T-helper 17 cell (primary cell): ENCODE results near the gene NPEPL1. TPM values are rescaled to one million over a fixed set of nuclear protein-coding genes. Genes with fewer than 3 reads are reported as not detected.
"Not testable (repeated sequence)": the region's sequence is repeated elsewhere in the genome, so short reads cannot be mapped to it uniquely, and the experiment has no call there.

Source experiments
- ATAC-seq: fragments of 150-1000 bp; cut with Tn5 transposase; 2 replicates; pipeline ENCODE4 v1.10.0; 2021; ENCODE audit warnings: mild to moderate bottlenecking, moderate library complexity
- DNase-seq, 3 donors: peaks; one replicate each; pipeline versions ENCODE4 v3.0.0 to v3.0.0-alpha.2; 2020 to 2021
- H3K9me3 ChIP-seq: one replicate; pipeline ENCODE4 v1.7.0; 2013; ENCODE audit warnings: low read length, mild to moderate bottlenecking; ENCODE audit not compliant: control insufficient read depth, poor library complexity, severe bottlenecking
- H3K27ac Mint-ChIP-seq: one replicate; pipeline ENCODE4 v1.8.0; 2022; ENCODE audit warnings: mild to moderate bottlenecking, moderate library complexity, mixed read lengths
- H3K27me3 Mint-ChIP-seq: one replicate; pipeline ENCODE4 v1.8.0; 2022; ENCODE audit warnings: mixed read lengths
- H3K36me3 Mint-ChIP-seq: one replicate; pipeline ENCODE4 v1.8.0; 2022; ENCODE audit warnings: low read depth, mixed read lengths
- H3K4me1 Mint-ChIP-seq: one replicate; pipeline ENCODE4 v1.8.0; 2022; ENCODE audit warnings: mild to moderate bottlenecking, mixed read lengths
- H3K4me3 Mint-ChIP-seq: one replicate; pipeline ENCODE4 v1.8.0; 2022; ENCODE audit warnings: mild to moderate bottlenecking, moderate library complexity, mixed read lengths
- total RNA-seq, 4 donors: library from RNA in 2 of 4; stranded (reverse) in 2 of 4; gene quantifications; one replicate each; pipeline ENCODE4 v1.2.3 and lab custom pipeline; 2022 to 2026

The NPEPL1 gene
- total RNA-seq, 2 donors from 2014 or later = 59.2 to 64.8 TPM

GRCh38 chr20:58744836-58745235 is 52.2 kb downstream of the NPEPL1 start:
- ATAC-seq = no peak
- DNase-seq = no peak
- peaks cover 71% of the 10 kb centered on the region for H3K27me3 Mint-ChIP-seq
- H3K4me3 Mint-ChIP-seq = peak overlapping the region; percentile 16
- no peaks in the 10 kb centered on the region for H3K9me3 ChIP-seq
- H3K27ac Mint-ChIP-seq = no peak overlapping the region
- no peaks in the 10 kb centered on the region for H3K36me3 Mint-ChIP-seq
- no peaks in the 10 kb centered on the region for H3K4me1 Mint-ChIP-seq

DNA sequence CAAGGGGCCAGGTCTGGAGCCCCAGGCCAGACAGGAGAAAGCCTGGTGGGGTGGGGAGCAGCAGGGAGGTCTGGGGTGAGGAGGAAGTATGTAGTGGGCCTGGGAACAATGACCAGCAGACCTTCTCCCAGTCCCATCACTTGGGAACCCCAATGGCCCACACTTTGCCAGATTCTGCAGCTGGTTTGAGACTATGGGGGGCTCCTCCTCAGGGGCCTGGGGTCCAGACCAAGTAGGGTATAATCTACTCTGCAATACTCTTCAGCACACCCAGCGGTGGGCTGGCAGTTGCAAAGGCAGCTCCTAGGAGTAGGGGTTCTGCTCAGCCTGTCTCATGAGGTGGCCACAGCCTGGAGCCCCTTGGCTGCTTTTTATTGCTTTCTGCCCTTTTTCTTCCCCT is 52.8 kb downstream of the NPEPL1 start:
- H3K4me3 Mint-ChIP-seq = no peak overlapping the region
- no peak for ATAC-seq
- no peak overlapping the region for H3K27ac Mint-ChIP-seq
- no peaks in the 10 kb centered on the region for H3K4me1 Mint-ChIP-seq
- H3K36me3 Mint-ChIP-seq = no peaks in the 10 kb centered on the region
- DNase-seq = no peak
- H3K9me3 ChIP-seq = no peaks in the 10 kb centered on the region
- H3K27me3 Mint-ChIP-seq = peaks cover 67% of the 10 kb centered on the region

DNA sequence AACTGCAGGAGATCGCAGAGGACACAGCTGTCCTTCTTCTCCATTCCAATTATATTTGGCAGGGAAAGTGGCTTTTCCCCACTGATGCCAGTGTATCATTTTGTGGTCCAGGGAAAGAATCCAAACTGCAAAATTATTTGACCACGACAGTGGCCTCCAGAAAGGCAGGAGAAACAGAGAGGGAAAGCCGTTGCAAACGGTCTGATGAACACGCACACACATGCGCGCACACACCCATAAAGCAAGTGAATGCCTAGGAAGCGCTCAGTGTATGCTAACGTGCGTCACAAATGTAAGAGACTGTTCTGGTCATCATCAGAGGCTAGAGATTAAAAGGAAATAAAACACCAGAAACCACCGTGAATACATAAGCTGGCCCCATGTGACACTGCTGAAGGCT is 54.0 kb downstream of the NPEPL1 start:
- H3K27me3 Mint-ChIP-seq = peaks cover 68% of the 10 kb centered on the region
- no peak overlapping the region for H3K27ac Mint-ChIP-seq
- H3K36me3 Mint-ChIP-seq = peaks cover 3% of the 10 kb centered on the region
- no peaks in the 10 kb centered on the region for H3K9me3 ChIP-seq
- ATAC-seq (no peak), DNase-seq (no peak)
- no peak overlapping the region for H3K4me3 Mint-ChIP-seq
- H3K4me1 Mint-ChIP-seq = peaks cover 2% of the 10 kb centered on the region

DNA sequence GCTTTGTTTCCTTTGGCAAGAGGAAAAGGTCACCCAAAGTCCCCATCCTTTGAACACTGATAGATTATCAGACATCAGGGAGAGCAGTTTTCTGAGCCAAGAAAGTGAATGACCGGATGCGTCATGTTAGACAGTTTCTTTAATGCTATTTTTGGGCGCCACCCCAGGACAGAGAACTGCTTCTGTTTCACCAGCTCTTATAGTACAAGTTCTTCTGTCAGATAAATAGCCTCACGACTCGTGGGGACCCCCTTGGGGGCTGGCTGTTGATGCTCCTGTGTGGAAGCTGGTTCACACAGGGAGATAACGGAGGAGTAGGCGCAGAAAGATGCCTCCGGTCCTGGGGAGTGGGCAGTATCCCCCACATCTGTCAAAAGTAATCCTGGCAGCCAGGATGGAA is 54.6 kb downstream of the NPEPL1 start:
- H3K4me3 Mint-ChIP-seq = no peak overlapping the region
- H3K27me3 Mint-ChIP-seq = peaks cover 72% of the 10 kb centered on the region
- ATAC-seq = no peak

DNA sequence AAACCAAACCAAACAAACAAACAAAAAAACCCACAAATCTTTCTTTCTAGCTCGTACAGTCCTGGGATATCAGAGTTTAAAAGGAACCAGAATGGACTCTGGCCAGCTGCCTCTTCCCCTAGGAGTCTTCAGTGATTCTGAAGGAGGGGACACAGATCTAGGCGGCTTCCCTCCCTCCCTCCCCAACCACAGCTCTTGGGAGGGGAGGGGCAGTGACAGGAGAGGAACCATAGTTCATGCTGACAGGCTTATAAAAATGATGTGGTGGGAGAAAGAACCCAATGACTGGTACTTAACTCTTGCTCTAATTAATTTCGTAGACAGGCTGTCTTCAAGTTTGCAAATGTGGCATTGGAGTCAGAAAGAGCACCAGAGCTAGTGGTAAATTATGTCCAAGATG is 56.0 kb downstream of the NPEPL1 start:
- ATAC-seq (no peak), DNase-seq (no peak)
- H3K9me3 ChIP-seq = no peaks in the 10 kb centered on the region
- H3K27ac Mint-ChIP-seq = no peak overlapping the region
- peaks cover 61% of the 10 kb centered on the region for H3K27me3 Mint-ChIP-seq
- peaks cover 2% of the 10 kb centered on the region for H3K4me1 Mint-ChIP-seq
- peaks cover 7% of the 10 kb centered on the region for H3K36me3 Mint-ChIP-seq
- H3K4me3 Mint-ChIP-seq = no peak overlapping the region

More for the DNA sequence above, 54.6 kb downstream of the NPEPL1 start:
- H3K27ac Mint-ChIP-seq = no peak overlapping the region
- no peaks in the 10 kb centered on the region for H3K9me3 ChIP-seq
- no peak for DNase-seq
- peaks cover 7% of the 10 kb centered on the region for H3K36me3 Mint-ChIP-seq
- H3K4me1 Mint-ChIP-seq = peaks cover 2% of the 10 kb centered on the region

- Mint-ChIP-seq H3K27me3 (peaks cover 67% of the 10 kb centered on the region), H3K27ac (no peak overlapping the region), H3K36me3 (peaks cover 7% of the 10 kb centered on the region), H3K4me1 (peaks cover 2% of the 10 kb centered on the region), H3K4me3 (no peak overlapping the region)
- ATAC-seq = no peak
- no peaks in the 10 kb centered on the region for H3K9me3 ChIP-seq
- DNase-seq = no peak
Measured at GRCh38 chr20:58749098-58749769, 56.6 kb downstream of the NPEPL1 start.

DNA sequence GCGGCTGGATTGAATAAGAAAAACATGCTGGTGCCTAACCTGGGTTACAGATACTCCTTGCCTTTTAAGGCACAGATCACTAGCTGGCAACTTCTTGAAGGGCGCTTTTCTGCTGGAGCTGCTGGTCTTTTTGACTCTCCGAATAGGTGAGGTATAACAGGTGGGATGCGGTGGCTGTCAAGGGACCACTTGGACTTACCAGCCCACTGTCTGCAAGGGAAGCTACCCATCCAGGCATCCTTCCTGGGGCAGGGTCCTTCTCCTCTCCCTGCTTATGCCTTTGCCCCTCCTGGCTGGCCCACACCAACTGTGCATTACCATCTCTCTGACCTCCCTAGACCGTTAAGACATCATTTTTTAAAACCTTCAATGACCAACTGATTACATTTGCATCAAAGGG is 57.4 kb downstream of the NPEPL1 start:
- Mint-ChIP-seq H3K4me3 (no peak overlapping the region), H3K27me3 (peaks cover 71% of the 10 kb centered on the region), H3K27ac (no peak overlapping the region), H3K4me1 (peaks cover 2% of the 10 kb centered on the region), H3K36me3 (peaks cover 7% of the 10 kb centered on the region)
- ATAC-seq (no peak), DNase-seq (no peak)
- H3K9me3 ChIP-seq = no peaks in the 10 kb centered on the region

- peaks cover 71% of the 10 kb centered on the region for H3K27me3 Mint-ChIP-seq
- not testable (repeated sequence) for DNase-seq, H3K9me3 ChIP-seq, ATAC-seq, H3K36me3 Mint-ChIP-seq, H3K4me3 Mint-ChIP-seq, H3K4me1 Mint-ChIP-seq, H3K27ac Mint-ChIP-seq
Measured at GRCh38 chr20:58750706-58751105, 58.1 kb downstream of the NPEPL1 start.

- ATAC-seq = no peak
- Mint-ChIP-seq H3K36me3 (peaks cover 7% of the 10 kb centered on the region), H3K27me3 (peaks cover 68% of the 10 kb centered on the region), H3K27ac (no peak overlapping the region), H3K4me3 (no peak overlapping the region), H3K4me1 (peaks cover 2% of the 10 kb centered on the region)
- no peaks in the 10 kb centered on the region for H3K9me3 ChIP-seq
- DNase-seq = no peak
Measured at GRCh38 chr20:58751979-58752378, 59.4 kb downstream of the NPEPL1 start.

DNA sequence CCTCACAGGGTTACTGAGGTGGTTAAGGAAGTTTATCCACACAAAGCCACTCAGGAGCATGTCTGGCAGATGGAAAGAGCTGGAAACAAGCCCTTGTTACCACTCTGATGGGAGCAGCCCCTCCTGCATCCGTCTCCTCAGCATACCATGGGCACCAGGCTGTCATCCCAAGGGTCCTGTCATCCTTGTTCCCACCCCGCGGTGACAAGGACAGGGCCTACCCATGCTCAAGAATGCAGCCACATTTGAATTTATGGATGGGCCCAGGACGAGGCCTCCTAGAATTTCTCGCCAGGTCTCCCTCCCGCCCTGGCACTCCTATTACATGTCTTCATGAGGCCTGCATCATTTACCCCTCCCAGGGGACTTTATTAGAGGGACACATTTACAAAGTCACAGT is 60.0 kb downstream of the NPEPL1 start:
- DNase-seq (no peak), ATAC-seq (no peak)
- Mint-ChIP-seq H3K4me3 (no peak overlapping the region), H3K36me3 (peaks cover 7% of the 10 kb centered on the region), H3K4me1 (peaks cover 2% of the 10 kb centered on the region), H3K27ac (no peak overlapping the region), H3K27me3 (peaks cover 66% of the 10 kb centered on the region)
- no peaks in the 10 kb centered on the region for H3K9me3 ChIP-seq

DNA sequence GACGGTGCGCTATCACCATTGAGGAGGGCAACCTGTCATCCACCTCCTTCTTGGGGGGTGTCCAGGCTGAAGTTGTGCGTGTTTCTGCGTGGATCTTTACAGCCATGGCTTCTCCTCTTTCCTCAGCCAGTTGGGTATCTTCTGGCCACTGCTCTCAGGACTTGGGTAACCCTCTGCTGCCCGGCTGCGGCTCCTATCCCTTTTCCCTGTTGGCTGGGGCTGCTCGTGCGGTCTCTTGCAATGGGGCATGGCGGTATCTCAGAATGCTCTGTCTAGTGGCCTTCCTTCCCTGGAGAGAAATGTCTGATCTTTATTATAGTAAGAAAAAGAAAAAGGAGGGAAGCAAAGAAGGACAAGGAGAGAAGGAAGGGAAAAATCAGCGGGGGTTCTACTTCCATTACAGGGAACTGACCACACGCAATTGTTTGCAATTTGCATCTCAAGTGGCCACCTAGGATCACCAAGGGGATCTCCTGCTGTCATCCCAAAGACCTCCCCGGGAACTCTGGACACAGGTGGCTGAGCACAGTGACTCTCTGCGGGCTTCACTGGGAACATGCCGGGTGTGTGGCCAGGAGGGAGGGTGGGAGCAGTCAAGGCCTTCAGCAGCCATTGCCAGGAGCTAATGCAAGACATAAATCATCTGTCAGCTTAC is 60.8 kb downstream of the NPEPL1 start:
- peaks cover 58% of the 10 kb centered on the region for H3K27me3 Mint-ChIP-seq
- H3K27ac Mint-ChIP-seq = no peak overlapping the region
- no peak overlapping the region for H3K4me3 Mint-ChIP-seq
- peaks cover 7% of the 10 kb centered on the region for H3K36me3 Mint-ChIP-seq
- ATAC-seq = no peak
- DNase-seq = no peak
- H3K4me1 Mint-ChIP-seq = peaks cover 2% of the 10 kb centered on the region
- H3K9me3 ChIP-seq = no peaks in the 10 kb centered on the region

GRCh38 chr20:58753922-58754551 is 61.4 kb downstream of the NPEPL1 start:
- no peaks in the 10 kb centered on the region for H3K9me3 ChIP-seq
- H3K4me1 Mint-ChIP-seq = peaks cover 2% of the 10 kb centered on the region
- peaks cover 7% of the 10 kb centered on the region for H3K36me3 Mint-ChIP-seq
- ATAC-seq (no peak), DNase-seq (no peak)
- no peak overlapping the region for H3K4me3 Mint-ChIP-seq
- H3K27me3 Mint-ChIP-seq = peaks cover 53% of the 10 kb centered on the region
- H3K27ac Mint-ChIP-seq = no peak overlapping the region

DNA sequence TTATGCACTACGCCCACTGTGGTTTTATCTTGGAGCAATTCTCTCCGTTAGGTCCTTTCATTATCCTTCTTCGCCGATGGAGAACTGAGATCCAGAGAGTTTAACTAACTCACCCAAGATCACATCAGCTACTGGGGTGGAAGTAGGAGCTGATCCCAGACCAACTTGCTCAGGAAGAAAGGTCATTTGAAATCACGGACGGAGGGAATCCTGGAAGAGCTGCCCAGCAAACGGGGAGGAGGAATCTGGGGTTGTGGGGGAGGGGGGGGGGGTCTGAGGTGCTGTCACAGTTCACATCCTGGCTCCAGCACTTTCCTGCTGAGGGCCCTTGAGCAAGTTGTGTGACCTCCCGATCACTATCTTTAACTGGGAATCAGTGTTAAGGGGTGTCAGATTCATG is 62.0 kb downstream of the NPEPL1 start:
- ATAC-seq = no peak
- Mint-ChIP-seq H3K27me3 (peaks cover 50% of the 10 kb centered on the region), H3K4me1 (peaks cover 2% of the 10 kb centered on the region), H3K4me3 (no peak overlapping the region), H3K27ac (no peak overlapping the region), H3K36me3 (peaks cover 7% of the 10 kb centered on the region)
- H3K9me3 ChIP-seq = no peaks in the 10 kb centered on the region
- DNase-seq = no peak
